SK-N-MC (cell line): ENCODE results near the gene FARP2.

Experiments used
- EZH2 ChIP-seq: fragments of 200-600 bp; sonication (generic); IDR thresholded peaks from one replicate; pipeline ENCODE4 v1.6.1; 2017; ENCODE audit warnings: antibody characterized with exemption
- POLR2AphosphoS5 ChIP-seq: IDR thresholded peaks from 2 replicates; pipeline ENCODE4 v1.6.1; 2012; ENCODE audit warnings: mild to moderate bottlenecking, low read depth, low read length, borderline replicate concordance

DNA sequence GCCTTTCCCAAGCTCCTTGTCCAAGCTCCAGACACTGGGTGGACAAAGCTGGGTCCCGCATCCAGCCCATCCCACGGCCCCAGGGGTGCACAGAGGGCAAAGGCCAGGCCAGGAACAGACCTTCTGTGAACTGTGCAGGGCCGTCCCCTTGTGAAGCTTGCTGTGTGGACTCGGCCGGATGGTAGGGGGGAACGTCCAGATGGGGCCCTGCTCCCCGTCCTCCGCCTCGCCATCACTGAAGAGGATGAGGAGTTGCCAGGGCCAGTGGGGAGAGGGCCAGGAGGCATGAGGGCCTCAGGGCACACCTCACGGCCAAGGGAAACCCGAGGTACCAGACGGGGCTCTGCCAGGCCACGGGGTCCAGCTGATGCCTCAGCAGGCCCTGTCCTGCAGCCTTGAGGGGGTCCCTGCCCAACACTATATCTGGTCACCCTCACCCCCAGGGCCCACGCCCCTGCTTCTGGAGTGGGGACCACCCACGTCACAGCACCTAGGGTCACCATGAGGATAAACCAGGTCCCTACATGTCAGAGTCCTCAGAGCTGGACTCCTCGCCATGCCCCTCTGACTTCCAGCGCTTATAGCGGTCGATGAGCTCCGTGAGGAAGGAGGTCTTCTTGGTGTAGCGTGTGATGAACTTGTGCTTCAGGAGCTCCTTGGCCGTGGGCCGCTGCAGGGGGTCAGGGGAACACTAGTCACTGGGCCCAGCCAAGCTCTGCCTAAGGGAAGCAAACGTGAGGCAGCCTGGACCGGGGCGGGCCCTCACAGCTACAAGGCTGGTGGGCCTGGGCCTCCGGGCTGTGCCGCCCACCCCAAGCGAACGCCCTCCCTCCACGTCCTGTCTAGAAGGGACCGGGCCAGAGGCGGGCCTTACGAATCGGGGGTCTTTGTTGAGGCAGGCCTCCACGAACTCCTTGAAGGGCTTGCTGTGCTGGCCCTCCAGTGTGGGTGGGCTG is 142.3 kb downstream of the FARP2 start:
- TF ChIP-seq POLR2AphosphoS5 (no peak; the same call in 1 of the 2 replicates), EZH2 (no peak)
